Type B pancreatic cell (in vitro differentiated cells): ENCODE results near the gene NPEPL1. TPM values are rescaled to one million over a fixed set of nuclear protein-coding genes. Genes with fewer than 3 reads are reported as not detected.
A peak's percentile ranks its signal among the peaks of the same experiment; 100 is the strongest.
"Not testable (repeated sequence)": the region's sequence is repeated elsewhere in the genome, so short reads cannot be mapped to it uniquely, and the experiment has no call there.

ENCODE experiments used
- DNase-seq: peaks from one replicate; pipeline ENCODE4 v3.0.0; 2021; ENCODE audit warnings: mixed read lengths; ENCODE audit not compliant: unreplicated experiment; ENCODE audit errors: extremely low spot score
- H3K27ac Mint-ChIP-seq: 2 replicates; pipeline ENCODE4 v1.8.0; 2021; ENCODE audit warnings: mild to moderate bottlenecking, mixed read lengths
- H3K27me3 Mint-ChIP-seq: 2 replicates; pipeline ENCODE4 v1.8.0; 2021; ENCODE audit warnings: mixed read lengths
- H3K36me3 Mint-ChIP-seq: 2 replicates; pipeline ENCODE4 v1.8.0; 2021; ENCODE audit warnings: mixed read lengths
- H3K4me1 Mint-ChIP-seq: one replicate; pipeline ENCODE4 v1.8.0; 2021; ENCODE audit warnings: mixed read lengths; ENCODE audit not compliant: unreplicated experiment
- H3K4me3 Mint-ChIP-seq: 2 replicates; pipeline ENCODE4 v1.8.0; 2021; ENCODE audit warnings: mild to moderate bottlenecking, mixed read lengths
- H3K9me3 Mint-ChIP-seq: 2 replicates; pipeline ENCODE4 v1.8.0; 2021; ENCODE audit warnings: mixed read lengths
- total RNA-seq: library from RNA; stranded (reverse); gene quantifications from 2 replicates; pipeline ENCODE4 v1.2.1, GENCODE V29; 2021; ENCODE audit warnings: low replicate concordance
- TF ChIP-seq, protein P1 (sequence below): fragments of 200-600 bp; sonication (generic); conservative IDR thresholded peaks from 2 replicates; pipeline ENCODE4 v1.5.0; 2021; ENCODE audit warnings: antibody characterized with exemption, mild to moderate bottlenecking

The NPEPL1 gene
- total RNA-seq, 1 donor from 2014 or later: 25.0 TPM

DNA sequence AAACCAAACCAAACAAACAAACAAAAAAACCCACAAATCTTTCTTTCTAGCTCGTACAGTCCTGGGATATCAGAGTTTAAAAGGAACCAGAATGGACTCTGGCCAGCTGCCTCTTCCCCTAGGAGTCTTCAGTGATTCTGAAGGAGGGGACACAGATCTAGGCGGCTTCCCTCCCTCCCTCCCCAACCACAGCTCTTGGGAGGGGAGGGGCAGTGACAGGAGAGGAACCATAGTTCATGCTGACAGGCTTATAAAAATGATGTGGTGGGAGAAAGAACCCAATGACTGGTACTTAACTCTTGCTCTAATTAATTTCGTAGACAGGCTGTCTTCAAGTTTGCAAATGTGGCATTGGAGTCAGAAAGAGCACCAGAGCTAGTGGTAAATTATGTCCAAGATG, 56.0 kb downstream of the NPEPL1 start:
- Mint-ChIP-seq H3K9me3 (no peaks in the 10 kb centered on the region), H3K4me3 (no peak overlapping the region), H3K4me1 (peaks cover 5% of the 10 kb centered on the region), H3K27me3 (peaks cover 37% of the 10 kb centered on the region), H3K36me3 (no peaks in the 10 kb centered on the region), H3K27ac (no peak overlapping the region)
- TF ChIP-seq, protein P1, sequence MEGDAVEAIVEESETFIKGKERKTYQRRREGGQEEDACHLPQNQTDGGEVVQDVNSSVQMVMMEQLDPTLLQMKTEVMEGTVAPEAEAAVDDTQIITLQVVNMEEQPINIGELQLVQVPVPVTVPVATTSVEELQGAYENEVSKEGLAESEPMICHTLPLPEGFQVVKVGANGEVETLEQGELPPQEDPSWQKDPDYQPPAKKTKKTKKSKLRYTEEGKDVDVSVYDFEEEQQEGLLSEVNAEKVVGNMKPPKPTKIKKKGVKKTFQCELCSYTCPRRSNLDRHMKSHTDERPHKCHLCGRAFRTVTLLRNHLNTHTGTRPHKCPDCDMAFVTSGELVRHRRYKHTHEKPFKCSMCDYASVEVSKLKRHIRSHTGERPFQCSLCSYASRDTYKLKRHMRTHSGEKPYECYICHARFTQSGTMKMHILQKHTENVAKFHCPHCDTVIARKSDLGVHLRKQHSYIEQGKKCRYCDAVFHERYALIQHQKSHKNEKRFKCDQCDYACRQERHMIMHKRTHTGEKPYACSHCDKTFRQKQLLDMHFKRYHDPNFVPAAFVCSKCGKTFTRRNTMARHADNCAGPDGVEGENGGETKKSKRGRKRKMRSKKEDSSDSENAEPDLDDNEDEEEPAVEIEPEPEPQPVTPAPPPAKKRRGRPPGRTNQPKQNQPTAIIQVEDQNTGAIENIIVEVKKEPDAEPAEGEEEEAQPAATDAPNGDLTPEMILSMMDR: no peak
- no peak for DNase-seq

DNA sequence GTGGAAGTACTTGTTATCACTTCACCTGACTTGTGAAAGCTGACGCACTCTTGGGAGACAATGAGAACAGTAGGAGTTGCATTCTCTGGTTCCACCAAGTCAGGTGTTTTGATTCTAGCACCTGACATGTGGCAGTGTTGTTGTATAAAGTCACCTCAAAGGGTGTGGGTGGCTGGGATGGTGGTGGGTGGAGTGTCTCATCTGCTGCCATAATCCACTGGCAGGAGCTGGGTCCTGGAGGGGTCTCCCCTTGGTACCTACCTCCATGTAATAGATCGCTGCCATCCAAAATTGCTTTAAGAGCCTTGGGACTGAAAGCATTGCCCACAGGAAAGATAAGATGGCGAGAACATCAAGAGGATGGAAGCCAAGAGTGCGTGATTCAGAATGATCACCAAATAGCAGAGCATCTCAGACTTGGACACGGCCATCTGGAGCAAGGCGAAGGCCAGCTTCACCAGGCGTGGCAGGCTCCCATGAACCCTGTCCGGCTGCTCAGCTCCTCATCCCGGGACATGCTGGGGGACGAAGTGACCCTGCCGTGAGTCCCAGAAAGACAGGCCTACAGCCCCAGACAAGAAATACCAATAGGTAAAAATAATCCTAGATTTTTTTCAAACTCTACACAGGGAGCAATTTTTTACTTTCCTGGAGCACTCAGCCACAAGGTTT, 56.6 kb downstream of the NPEPL1 start:
- H3K4me1 Mint-ChIP-seq: peaks cover 5% of the 10 kb centered on the region
- peak; percentile 50 for DNase-seq
- H3K27me3 Mint-ChIP-seq: peaks cover 43% of the 10 kb centered on the region
- no peak overlapping the region for H3K4me3 Mint-ChIP-seq
- H3K27ac Mint-ChIP-seq: no peak overlapping the region
- no peaks in the 10 kb centered on the region for H3K36me3 Mint-ChIP-seq
- H3K9me3 Mint-ChIP-seq: no peaks in the 10 kb centered on the region
- TF ChIP-seq, protein P1: no peak

- Mint-ChIP-seq H3K9me3 (no peaks in the 10 kb centered on the region), H3K27me3 (peaks cover 43% of the 10 kb centered on the region), H3K27ac (no peak overlapping the region), H3K4me3 (no peak overlapping the region), H3K4me1 (peaks cover 5% of the 10 kb centered on the region), H3K36me3 (no peaks in the 10 kb centered on the region)
- DNase-seq: no peak
- TF ChIP-seq, protein P1: no peak
Observed at GRCh38 chr20:58749979-58750378, 57.4 kb downstream of the NPEPL1 start.

DNA sequence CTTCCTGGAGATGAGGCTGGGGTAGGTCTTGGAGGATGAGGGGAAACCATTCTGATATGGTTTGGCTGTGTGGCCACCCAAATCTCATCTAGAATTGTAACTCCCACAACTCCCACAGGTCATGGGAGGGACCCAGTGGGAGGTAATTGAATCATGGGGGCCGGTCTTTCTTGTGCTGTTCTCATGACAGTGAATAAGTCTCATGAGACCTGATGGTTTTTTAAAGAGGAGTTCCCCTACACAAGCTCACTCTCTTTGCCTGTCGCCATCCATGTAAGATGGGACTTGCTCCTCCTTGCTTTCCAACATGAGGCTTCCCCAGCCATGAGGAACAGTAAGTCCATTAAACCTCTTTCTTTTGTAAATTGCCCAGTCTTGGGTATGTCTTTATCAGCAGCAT, 58.1 kb downstream of the NPEPL1 start:
- H3K4me1 Mint-ChIP-seq, H3K4me3 Mint-ChIP-seq, H3K27ac Mint-ChIP-seq, DNase-seq, H3K36me3 Mint-ChIP-seq, H3K9me3 Mint-ChIP-seq: not testable (repeated sequence)
- peaks cover 45% of the 10 kb centered on the region for H3K27me3 Mint-ChIP-seq

GRCh38 chr20:58751979-58752378, 59.4 kb downstream of the NPEPL1 start:
- H3K4me3 Mint-ChIP-seq: no peak overlapping the region
- TF ChIP-seq, protein P1: no peak

GRCh38 chr20:58752565-58752964, 60.0 kb downstream of the NPEPL1 start:
- Mint-ChIP-seq H3K4me1 (peaks cover 5% of the 10 kb centered on the region), H3K27ac (no peak overlapping the region), H3K36me3 (no peaks in the 10 kb centered on the region), H3K4me3 (no peak overlapping the region), H3K27me3 (peaks cover 45% of the 10 kb centered on the region), H3K9me3 (no peaks in the 10 kb centered on the region)
- TF ChIP-seq, protein P1: no peak
- DNase-seq: peak; percentile 45

More at GRCh38 chr20:58751979-58752378, 59.4 kb downstream of the NPEPL1 start:
- Mint-ChIP-seq H3K9me3 (no peaks in the 10 kb centered on the region), H3K36me3 (no peaks in the 10 kb centered on the region), H3K27ac (no peak overlapping the region), H3K4me1 (peaks cover 5% of the 10 kb centered on the region), H3K27me3 (peaks cover 43% of the 10 kb centered on the region)
- DNase-seq: peak; percentile 42
